ENCODE data around the gene FOXK2.
"Not testable (repeated sequence)": the region's sequence is repeated elsewhere in the genome, so short reads cannot be mapped to it uniquely, and the experiment has no call there.

The FOXK2 gene

GRCh38 chr17:82566129-82566960 is 46.8 kb downstream of the FOXK2 start:
- peak overlapping the region; percentile 3 to 59 for H3K27ac ChIP-seq
- no peak for TF ChIP-seq CTCF (IDR thresholded peaks at IDR 0.05)
- no peak for DNase-seq (ENCODE audit: low spot score)
- H3K4me3 ChIP-seq: no peak overlapping the region

- no peak for TF ChIP-seq CTCF (IDR thresholded peaks at IDR 0.05)
- no peak for DNase-seq (ENCODE audit: low spot score)
- no peak overlapping the region for H3K4me3 ChIP-seq
- no peak overlapping the region for H3K27ac ChIP-seq
Measured at GRCh38 chr17:82567286-82567685, 47.8 kb downstream of the FOXK2 start.

- TF ChIP-seq CTCF (IDR thresholded peaks at IDR 0.05): no peak
- no peak for DNase-seq (ENCODE audit: low spot score)
- peak overlapping the region; percentile 55 to 73 for H3K27ac ChIP-seq
- H3K4me3 ChIP-seq: peak overlapping the region; percentile 35
Measured at GRCh38 chr17:82568997-82569393, 49.5 kb downstream of the FOXK2 start.

GRCh38 chr17:82569621-82570020 is 50.1 kb downstream of the FOXK2 start:
- Histone ChIP-seq H3K27ac (peak overlapping the region in 1 of 2 donors; percentile 73), H3K4me3 (no peak overlapping the region)
- TF ChIP-seq CTCF (IDR thresholded peaks at IDR 0.05): no peak
- no peak for DNase-seq (ENCODE audit: low spot score)

- TF ChIP-seq CTCF (IDR thresholded peaks at IDR 0.05): no peak
- no peak overlapping the region for H3K27ac ChIP-seq
- no peak overlapping the region for H3K4me3 ChIP-seq
- DNase-seq (ENCODE audit: low spot score): no peak
Measured at GRCh38 chr17:82570277-82570676, 50.7 kb downstream of the FOXK2 start.

GRCh38 chr17:82571855-82572254 is 52.3 kb downstream of the FOXK2 start:
- TF ChIP-seq CTCF (IDR thresholded peaks at IDR 0.05): no peak
- DNase-seq (ENCODE audit: low spot score): no peak

GRCh38 chr17:82574041-82574440 is 54.5 kb downstream of the FOXK2 start:
- no peak overlapping the region for H3K27ac ChIP-seq
- H3K4me3 ChIP-seq: no peak overlapping the region
- TF ChIP-seq CTCF (IDR thresholded peaks at IDR 0.05): no peak
- DNase-seq (ENCODE audit: low spot score): no peak

More at GRCh38 chr17:82571855-82572254, 52.3 kb downstream of the FOXK2 start:
- Histone ChIP-seq H3K4me3 (no peak overlapping the region), H3K27ac (no peak overlapping the region)

GRCh38 chr17:82575581-82576221 is 56.2 kb downstream of the FOXK2 start:
- DNase-seq (ENCODE audit: low spot score); H3K4me3 ChIP-seq; H3K27ac ChIP-seq: not testable (repeated sequence)
